WTC11 (cell line): ENCODE results near the gene VAMP1. TPM values are rescaled to one million over a fixed set of nuclear protein-coding genes. Genes with fewer than 3 reads are reported as not detected.

Source experiments
- ATAC-seq: fragments of 200-7000 bp; cut with Tn5 transposase; 2 replicates; pipeline ENCODE4 v1.10.0; 2021; ENCODE audit warnings: mild to moderate bottlenecking, moderate library complexity
- CTCF ChIA-PET: fragments of 300-600 bp; sonication (Branson Sonifier 250); formaldehyde crosslinking; loops from one replicate; lab custom pipeline; 2021; ENCODE audit warnings: antibody characterized with exemption; lab: Charles Lee
- POLR2A ChIA-PET: fragments of 350-600 bp; sonication (Branson Sonifier 250); formaldehyde crosslinking; loops from one replicate; lab custom pipeline; 2021; ENCODE audit warnings: antibody characterized with exemption; lab: Charles Lee
- DNase-seq: peaks from one replicate; pipeline ENCODE4 v3.0.0; 2021; ENCODE audit warnings: low spot score
- H3K27ac Mint-ChIP-seq: 2 replicates; pipeline ENCODE4 v1.8.0; 2021; ENCODE audit warnings: mixed read lengths
- H3K27me3 Mint-ChIP-seq: 2 replicates; pipeline ENCODE4 v1.8.0; 2021; ENCODE audit warnings: low read depth, mild to moderate bottlenecking, moderate library complexity, mixed read lengths
- H3K36me3 Mint-ChIP-seq: 2 replicates; pipeline ENCODE4 v1.8.0; 2021; ENCODE audit warnings: mixed read lengths
- H3K4me1 Mint-ChIP-seq: 2 replicates; pipeline ENCODE4 v1.8.0; 2022; ENCODE audit warnings: mixed read lengths
- H3K4me3 Mint-ChIP-seq: 2 replicates; pipeline ENCODE4 v1.8.0; 2021; ENCODE audit warnings: mild to moderate bottlenecking, moderate library complexity, mixed read lengths
- H3K9me3 Mint-ChIP-seq: 2 replicates; pipeline ENCODE4 v1.8.0; 2021; ENCODE audit warnings: mixed read lengths
- EMX1 ChIP-seq: fragments of 250-450 bp; sonication (Bioruptor Pico); IDR thresholded peaks from 2 replicates; pipeline ENCODE4 v1.8.0; 2021; ENCODE audit warnings: mild to moderate bottlenecking
- ETV6 ChIP-seq: sonication (generic); formaldehyde crosslinking; IDR thresholded peaks from 2 replicates; pipeline ENCODE4 v1.8.1; 2022; ENCODE audit warnings: mild to moderate bottlenecking, missing genetic modification reagents
- FOXK1 ChIP-seq: sonication (generic); formaldehyde crosslinking; IDR thresholded peaks from 2 replicates; pipeline ENCODE4 v1.8.0; 2022; ENCODE audit warnings: mild to moderate bottlenecking, moderate library complexity, missing genetic modification reagents
- FOXP1 ChIP-seq: sonication (generic); formaldehyde crosslinking; IDR thresholded peaks from 2 replicates; pipeline ENCODE4 v1.8.0; 2022; ENCODE audit warnings: missing genetic modification reagents, mild to moderate bottlenecking, moderate library complexity, borderline replicate concordance
- MYBL2 ChIP-seq: sonication (generic); formaldehyde crosslinking; IDR thresholded peaks from 2 replicates; pipeline ENCODE4 v1.8.1; 2023; ENCODE audit warnings: mild to moderate bottlenecking, moderate library complexity, missing genetic modification reagents
- NR3C1 ChIP-seq: sonication (generic); formaldehyde crosslinking; conservative IDR thresholded peaks from 2 replicates; pipeline ENCODE4 v1.8.1; 2023; ENCODE audit warnings: low read depth, mild to moderate bottlenecking, missing genetic modification reagents
- RELA ChIP-seq: sonication (generic); formaldehyde crosslinking; IDR thresholded peaks from 2 replicates; pipeline ENCODE4 v1.8.1; 2022; ENCODE audit warnings: missing genetic modification reagents, mild to moderate bottlenecking, borderline replicate concordance
- RORB ChIP-seq: fragments of 250-450 bp; sonication (Bioruptor Pico); IDR thresholded peaks from 2 replicates; pipeline ENCODE4 v1.9.0; 2021; ENCODE audit warnings: mild to moderate bottlenecking
- SOX15 ChIP-seq: fragments of 250-450 bp; sonication (Bioruptor Pico); IDR thresholded peaks from 2 replicates; pipeline ENCODE4 v1.9.0; 2021; ENCODE audit warnings: mild to moderate bottlenecking
- TCF7 ChIP-seq: sonication (generic); formaldehyde crosslinking; IDR thresholded peaks from 2 replicates; pipeline ENCODE4 v1.8.0; 2022; ENCODE audit warnings: mild to moderate bottlenecking, low read depth, missing genetic modification reagents, moderate library complexity
- TEAD1 ChIP-seq: sonication (generic); formaldehyde crosslinking; IDR thresholded peaks from 2 replicates; pipeline ENCODE4 v1.8.0; 2022; ENCODE audit warnings: mild to moderate bottlenecking, missing genetic modification reagents
- ZNF219 ChIP-seq: sonication (generic); formaldehyde crosslinking; IDR thresholded peaks from 2 replicates; pipeline ENCODE4 v1.8.0; 2023; ENCODE audit warnings: missing genetic modification reagents, mild to moderate bottlenecking, borderline replicate concordance
- ZNF317 ChIP-seq: sonication (generic); formaldehyde crosslinking; IDR thresholded peaks from 2 replicates; pipeline ENCODE4 v1.8.1; 2023; ENCODE audit warnings: low read depth, mild to moderate bottlenecking, moderate library complexity, missing genetic modification reagents, borderline replicate concordance
- ZNF671 ChIP-seq: fragments of 250-450 bp; sonication (Bioruptor Pico); IDR thresholded peaks from 2 replicates; pipeline ENCODE4 v1.8.0; 2021; ENCODE audit warnings: mild to moderate bottlenecking
- total RNA-seq: library from RNA; stranded (reverse); gene quantifications from 3 replicates; pipeline ENCODE4 v1.2.3, GENCODE V29; 2021
- TF ChIP-seq, protein P1 (sequence below): sonication (generic); formaldehyde crosslinking; IDR thresholded peaks from 2 replicates; pipeline ENCODE4 v1.8.1; 2023; ENCODE audit warnings: mild to moderate bottlenecking, moderate library complexity, missing genetic modification reagents
- TF ChIP-seq, protein P2 (sequence below): sonication (generic); formaldehyde crosslinking; IDR thresholded peaks from 2 replicates; pipeline ENCODE4 v1.8.1; 2023; ENCODE audit warnings: mild to moderate bottlenecking, missing genetic modification reagents
- TF ChIP-seq, protein P3 (sequence below): fragments of 250-450 bp; sonication (Bioruptor Pico); IDR thresholded peaks from 2 replicates; pipeline ENCODE4 v1.9.0; 2021; ENCODE audit warnings: moderate library complexity, mild to moderate bottlenecking, inconsistent platforms, borderline replicate concordance
- TF ChIP-seq, protein P4 (sequence below): fragments of 200-600 bp; IDR thresholded peaks from 2 replicates; pipeline ENCODE4 v1.8.0; 2022; ENCODE audit warnings: antibody characterized with exemption
- TF ChIP-seq, protein P5 (sequence below): sonication (generic); formaldehyde crosslinking; IDR thresholded peaks from 2 replicates; pipeline ENCODE4 v1.8.1; 2023; ENCODE audit warnings: mild to moderate bottlenecking, missing genetic modification reagents, borderline replicate concordance
- TF ChIP-seq, protein P6 (sequence below): sonication (generic); formaldehyde crosslinking; conservative IDR thresholded peaks from 2 replicates; pipeline ENCODE4 v1.8.1; 2022; ENCODE audit warnings: mild to moderate bottlenecking, missing genetic modification reagents
- TF ChIP-seq, protein P7 (sequence below): sonication (generic); formaldehyde crosslinking; IDR thresholded peaks from 2 replicates; pipeline ENCODE4 v1.8.0; 2023; ENCODE audit warnings: mild to moderate bottlenecking, missing genetic modification reagents

VAMP1 gene
- total RNA-seq, 1 experiment from 2014 or later: 14.3 TPM

DNA sequence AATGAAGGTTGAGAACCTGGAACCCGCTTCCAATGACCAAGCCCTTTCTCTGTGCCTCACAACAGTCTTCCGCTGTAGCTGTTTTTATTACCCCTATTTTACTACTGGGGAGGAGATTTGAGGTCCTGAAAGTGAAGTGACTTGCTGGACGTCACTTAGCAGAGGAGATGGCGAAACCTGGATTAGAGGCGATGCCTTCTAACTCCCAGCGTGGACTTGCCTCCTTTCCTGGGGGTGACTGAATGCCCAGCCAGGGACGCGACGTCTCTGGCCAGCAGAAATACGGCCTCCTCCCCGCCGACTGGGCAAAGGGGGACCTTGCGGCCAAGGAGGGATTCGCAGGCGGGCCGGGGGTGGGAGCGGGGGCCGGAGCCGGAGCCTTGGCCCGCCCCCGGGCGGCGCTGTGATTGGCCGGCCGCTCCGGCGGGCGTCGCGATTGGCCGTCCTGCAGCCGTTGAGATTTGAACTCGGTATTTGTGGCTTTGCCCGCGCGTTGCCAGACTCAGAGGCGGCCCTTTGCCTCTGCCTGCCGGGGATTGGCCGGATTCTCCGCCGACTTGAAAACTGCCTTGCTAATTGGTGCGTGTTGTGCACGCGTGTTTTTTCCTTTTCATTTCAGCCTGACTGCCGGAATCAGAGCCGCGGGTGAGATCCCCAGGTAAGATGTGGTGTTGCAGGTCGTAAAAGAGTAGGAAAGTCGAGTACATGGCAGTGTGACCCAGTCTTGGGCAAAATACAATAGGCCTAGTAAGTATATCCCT, 23.2 kb upstream of the VAMP1 start, which contains the start of gene NCAPD2 (continued):
- TF ChIP-seq, protein P1, sequence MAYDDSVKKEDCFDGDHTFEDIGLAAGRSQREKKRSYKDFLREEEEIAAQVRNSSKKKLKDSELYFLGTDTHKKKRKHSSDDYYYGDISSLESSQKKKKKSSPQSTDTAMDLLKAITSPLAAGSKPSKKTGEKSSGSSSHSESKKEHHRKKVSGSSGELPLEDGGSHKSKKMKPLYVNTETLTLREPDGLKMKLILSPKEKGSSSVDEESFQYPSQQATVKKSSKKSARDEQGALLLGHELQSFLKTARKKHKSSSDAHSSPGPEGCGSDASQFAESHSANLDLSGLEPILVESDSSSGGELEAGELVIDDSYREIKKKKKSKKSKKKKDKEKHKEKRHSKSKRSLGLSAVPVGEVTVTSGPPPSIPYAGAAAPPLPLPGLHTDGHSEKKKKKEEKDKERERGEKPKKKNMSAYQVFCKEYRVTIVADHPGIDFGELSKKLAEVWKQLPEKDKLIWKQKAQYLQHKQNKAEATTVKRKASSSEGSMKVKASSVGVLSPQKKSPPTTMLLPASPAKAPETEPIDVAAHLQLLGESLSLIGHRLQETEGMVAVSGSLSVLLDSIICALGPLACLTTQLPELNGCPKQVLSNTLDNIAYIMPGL (CRISPR knock-in tag): peak; percentile 47; the same call in 1 of the 2 replicates
- TF ChIP-seq TCF7 (CRISPR knock-in tag) (no peak), TEAD1 (peak; percentile 5; the same call in 1 of the 2 replicates), EMX1 (CRISPR knock-in tag) (no peak), ETV6 (no peak; the same call in 1 of the 2 replicates), ZNF219 (CRISPR knock-in tag) (0 out of 2 replicates have a peak, but pooled peaks have one; percentile 46), NR3C1 (CRISPR knock-in tag) (no peak), RORB (CRISPR knock-in tag) (no peak)
- TF ChIP-seq, protein P2, sequence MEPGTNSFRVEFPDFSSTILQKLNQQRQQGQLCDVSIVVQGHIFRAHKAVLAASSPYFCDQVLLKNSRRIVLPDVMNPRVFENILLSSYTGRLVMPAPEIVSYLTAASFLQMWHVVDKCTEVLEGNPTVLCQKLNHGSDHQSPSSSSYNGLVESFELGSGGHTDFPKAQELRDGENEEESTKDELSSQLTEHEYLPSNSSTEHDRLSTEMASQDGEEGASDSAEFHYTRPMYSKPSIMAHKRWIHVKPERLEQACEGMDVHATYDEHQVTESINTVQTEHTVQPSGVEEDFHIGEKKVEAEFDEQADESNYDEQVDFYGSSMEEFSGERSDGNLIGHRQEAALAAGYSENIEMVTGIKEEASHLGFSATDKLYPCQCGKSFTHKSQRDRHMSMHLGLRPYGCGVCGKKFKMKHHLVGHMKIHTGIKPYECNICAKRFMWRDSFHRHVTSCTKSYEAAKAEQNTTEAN (CRISPR knock-in tag): no peak
- TF ChIP-seq, protein P3, sequence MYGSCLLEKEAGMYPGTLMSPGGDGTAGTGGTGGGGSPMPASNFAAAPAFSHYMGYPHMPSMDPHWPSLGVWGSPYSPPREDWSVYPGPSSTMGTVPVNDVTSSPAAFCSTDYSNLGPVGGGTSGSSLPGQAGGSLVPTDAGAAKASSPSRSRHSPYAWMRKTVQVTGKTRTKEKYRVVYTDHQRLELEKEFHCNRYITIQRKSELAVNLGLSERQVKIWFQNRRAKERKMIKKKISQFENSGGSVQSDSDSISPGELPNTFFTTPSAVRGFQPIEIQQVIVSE (CRISPR knock-in tag): no peak
- TF ChIP-seq, protein P4, sequence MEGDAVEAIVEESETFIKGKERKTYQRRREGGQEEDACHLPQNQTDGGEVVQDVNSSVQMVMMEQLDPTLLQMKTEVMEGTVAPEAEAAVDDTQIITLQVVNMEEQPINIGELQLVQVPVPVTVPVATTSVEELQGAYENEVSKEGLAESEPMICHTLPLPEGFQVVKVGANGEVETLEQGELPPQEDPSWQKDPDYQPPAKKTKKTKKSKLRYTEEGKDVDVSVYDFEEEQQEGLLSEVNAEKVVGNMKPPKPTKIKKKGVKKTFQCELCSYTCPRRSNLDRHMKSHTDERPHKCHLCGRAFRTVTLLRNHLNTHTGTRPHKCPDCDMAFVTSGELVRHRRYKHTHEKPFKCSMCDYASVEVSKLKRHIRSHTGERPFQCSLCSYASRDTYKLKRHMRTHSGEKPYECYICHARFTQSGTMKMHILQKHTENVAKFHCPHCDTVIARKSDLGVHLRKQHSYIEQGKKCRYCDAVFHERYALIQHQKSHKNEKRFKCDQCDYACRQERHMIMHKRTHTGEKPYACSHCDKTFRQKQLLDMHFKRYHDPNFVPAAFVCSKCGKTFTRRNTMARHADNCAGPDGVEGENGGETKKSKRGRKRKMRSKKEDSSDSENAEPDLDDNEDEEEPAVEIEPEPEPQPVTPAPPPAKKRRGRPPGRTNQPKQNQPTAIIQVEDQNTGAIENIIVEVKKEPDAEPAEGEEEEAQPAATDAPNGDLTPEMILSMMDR: no peak

DNA sequence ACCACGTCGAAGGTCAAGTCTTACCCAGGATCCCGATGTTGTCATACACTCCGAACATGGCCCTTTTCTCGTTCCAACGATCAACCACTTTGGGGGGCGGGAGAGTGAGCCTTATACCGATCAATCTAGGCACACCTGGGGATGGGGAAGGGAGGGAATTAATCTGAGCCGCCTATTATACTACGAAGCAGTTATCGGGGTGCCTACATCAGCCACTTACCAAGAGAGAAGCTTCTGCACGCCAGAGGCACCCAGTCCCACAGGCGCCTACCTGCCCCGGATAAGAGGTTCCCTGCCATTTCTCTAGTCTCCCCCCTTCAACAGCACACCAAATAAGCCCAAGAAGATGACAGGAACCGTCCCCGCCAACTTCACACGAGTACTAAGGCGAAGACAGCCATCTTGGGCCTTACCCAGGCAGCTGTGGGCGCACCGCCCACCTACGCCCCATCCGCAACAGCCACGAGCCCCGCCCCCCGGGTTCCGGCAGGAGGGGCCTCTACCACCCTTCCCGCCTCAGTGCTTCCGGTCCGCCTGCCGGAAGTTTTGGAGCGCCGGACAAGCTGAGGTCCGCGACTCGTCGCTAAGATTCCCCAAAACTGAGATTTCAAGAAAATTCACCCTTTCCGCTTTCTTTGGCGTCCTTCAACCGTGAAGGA, 22.5 kb upstream of the VAMP1 start, which contains the start of gene MRPL51:
MRPL51 (minus strand) TSS at position 425 of the 659 bp plus-strand sequence; CDS start at position 299, 126 bp downstream.
- H3K4me3 Mint-ChIP-seq: peak within 1 kb of the TSS; percentile 93
- no peaks in the 10 kb centered on the region for H3K9me3 Mint-ChIP-seq
- peaks cover 25% of the 10 kb centered on the region for H3K4me1 Mint-ChIP-seq
- H3K27me3 Mint-ChIP-seq: no peaks in the 10 kb centered on the region
- peak; percentile 84 for ATAC-seq
- peak; percentile 98 for DNase-seq
- peak within 1 kb of the TSS; percentile 97 for H3K27ac Mint-ChIP-seq
- ChIA-PET POLR2A (interaction anchor here (0.6 to 1.4 kb wide), 11 partner anchors 8 to 274 kb away, joined by 3 to 17 read pairs (median 3); partner anchors contain the start of genes GAPDH, TAPBPL, VAMP1 and ZNF384), CTCF (interaction anchor here (0.6 to 1.3 kb wide), 11 partner anchors 19 to 379 kb away, joined by 3 to 8 read pairs (median 5); partner anchors contain the start of gene VAMP1)
- H3K36me3 Mint-ChIP-seq: peaks cover 38% of the 10 kb centered on the region
- TF ChIP-seq, protein P5, sequence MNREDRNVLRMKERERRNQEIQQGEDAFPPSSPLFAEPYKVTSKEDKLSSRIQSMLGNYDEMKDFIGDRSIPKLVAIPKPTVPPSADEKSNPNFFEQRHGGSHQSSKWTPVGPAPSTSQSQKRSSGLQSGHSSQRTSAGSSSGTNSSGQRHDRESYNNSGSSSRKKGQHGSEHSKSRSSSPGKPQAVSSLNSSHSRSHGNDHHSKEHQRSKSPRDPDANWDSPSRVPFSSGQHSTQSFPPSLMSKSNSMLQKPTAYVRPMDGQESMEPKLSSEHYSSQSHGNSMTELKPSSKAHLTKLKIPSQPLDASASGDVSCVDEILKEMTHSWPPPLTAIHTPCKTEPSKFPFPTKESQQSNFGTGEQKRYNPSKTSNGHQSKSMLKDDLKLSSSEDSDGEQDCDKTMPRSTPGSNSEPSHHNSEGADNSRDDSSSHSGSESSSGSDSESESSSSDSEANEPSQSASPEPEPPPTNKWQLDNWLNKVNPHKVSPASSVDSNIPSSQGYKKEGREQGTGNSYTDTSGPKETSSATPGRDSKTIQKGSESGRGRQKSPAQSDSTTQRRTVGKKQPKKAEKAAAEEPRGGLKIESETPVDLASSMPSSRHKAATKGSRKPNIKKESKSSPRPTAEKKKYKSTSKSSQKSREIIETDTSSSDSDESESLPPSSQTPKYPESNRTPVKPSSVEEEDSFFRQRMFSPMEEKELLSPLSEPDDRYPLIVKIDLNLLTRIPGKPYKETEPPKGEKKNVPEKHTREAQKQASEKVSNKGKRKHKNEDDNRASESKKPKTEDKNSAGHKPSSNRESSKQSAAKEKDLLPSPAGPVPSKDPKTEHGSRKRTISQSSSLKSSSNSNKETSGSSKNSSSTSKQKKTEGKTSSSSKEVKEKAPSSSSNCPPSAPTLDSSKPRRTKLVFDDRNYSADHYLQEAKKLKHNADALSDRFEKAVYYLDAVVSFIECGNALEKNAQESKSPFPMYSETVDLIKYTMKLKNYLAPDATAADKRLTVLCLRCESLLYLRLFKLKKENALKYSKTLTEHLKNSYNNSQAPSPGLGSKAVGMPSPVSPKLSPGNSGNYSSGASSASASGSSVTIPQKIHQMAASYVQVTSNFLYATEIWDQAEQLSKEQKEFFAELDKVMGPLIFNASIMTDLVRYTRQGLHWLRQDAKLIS (CRISPR knock-in tag): no peak; the same call in 1 of the 2 replicates
- TF ChIP-seq, protein P6, sequence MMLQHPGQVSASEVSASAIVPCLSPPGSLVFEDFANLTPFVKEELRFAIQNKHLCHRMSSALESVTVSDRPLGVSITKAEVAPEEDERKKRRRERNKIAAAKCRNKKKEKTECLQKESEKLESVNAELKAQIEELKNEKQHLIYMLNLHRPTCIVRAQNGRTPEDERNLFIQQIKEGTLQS (CRISPR knock-in tag): no peak
- peak; percentile 32; the same call in 1 of the 2 replicates for TF ChIP-seq FOXP1
- peak; percentile 97 for TF ChIP-seq FOXK1
- TF ChIP-seq TCF7 (CRISPR knock-in tag): no peak
- TF ChIP-seq RELA: no peak
- no peak for TF ChIP-seq SOX15 (CRISPR knock-in tag)
- no peak for TF ChIP-seq ZNF671 (CRISPR knock-in tag)
- no peak for TF ChIP-seq EMX1 (CRISPR knock-in tag)
- TF ChIP-seq NR3C1 (CRISPR knock-in tag): no peak
- TF ChIP-seq, protein P7, sequence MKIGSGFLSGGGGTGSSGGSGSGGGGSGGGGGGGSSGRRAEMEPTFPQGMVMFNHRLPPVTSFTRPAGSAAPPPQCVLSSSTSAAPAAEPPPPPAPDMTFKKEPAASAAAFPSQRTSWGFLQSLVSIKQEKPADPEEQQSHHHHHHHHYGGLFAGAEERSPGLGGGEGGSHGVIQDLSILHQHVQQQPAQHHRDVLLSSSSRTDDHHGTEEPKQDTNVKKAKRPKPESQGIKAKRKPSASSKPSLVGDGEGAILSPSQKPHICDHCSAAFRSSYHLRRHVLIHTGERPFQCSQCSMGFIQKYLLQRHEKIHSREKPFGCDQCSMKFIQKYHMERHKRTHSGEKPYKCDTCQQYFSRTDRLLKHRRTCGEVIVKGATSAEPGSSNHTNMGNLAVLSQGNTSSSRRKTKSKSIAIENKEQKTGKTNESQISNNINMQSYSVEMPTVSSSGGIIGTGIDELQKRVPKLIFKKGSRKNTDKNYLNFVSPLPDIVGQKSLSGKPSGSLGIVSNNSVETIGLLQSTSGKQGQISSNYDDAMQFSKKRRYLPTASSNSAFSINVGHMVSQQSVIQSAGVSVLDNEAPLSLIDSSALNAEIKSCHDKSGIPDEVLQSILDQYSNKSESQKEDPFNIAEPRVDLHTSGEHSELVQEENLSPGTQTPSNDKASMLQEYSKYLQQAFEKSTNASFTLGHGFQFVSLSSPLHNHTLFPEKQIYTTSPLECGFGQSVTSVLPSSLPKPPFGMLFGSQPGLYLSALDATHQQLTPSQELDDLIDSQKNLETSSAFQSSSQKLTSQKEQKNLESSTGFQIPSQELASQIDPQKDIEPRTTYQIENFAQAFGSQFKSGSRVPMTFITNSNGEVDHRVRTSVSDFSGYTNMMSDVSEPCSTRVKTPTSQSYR (CRISPR knock-in tag): no peak
- no peak for TF ChIP-seq ZNF317 (CRISPR knock-in tag)
- TF ChIP-seq MYBL2 (CRISPR knock-in tag): no peak
